Nephron (organoid): ENCODE measurements around the gene PCCA.
A peak's percentile ranks its signal among the peaks of the same experiment; 100 is the strongest.

Source experiments
- H3K27ac Mint-ChIP-seq, 3 experiments: 2 replicates each; pipeline ENCODE4 v1.8.0; 2020; ENCODE audit warnings: mixed read lengths in 3 of 3, mild to moderate bottlenecking in 2 of 3, moderate library complexity in 1 of 3
- H3K27me3 Mint-ChIP-seq: 2 replicates; pipeline ENCODE4 v1.8.0; 2021; ENCODE audit warnings: low read depth, mild to moderate bottlenecking, moderate library complexity, mixed read lengths
- H3K36me3 Mint-ChIP-seq: 2 replicates; pipeline ENCODE4 v1.8.0; 2020; ENCODE audit warnings: low read depth, mixed read lengths
- H3K4me1 Mint-ChIP-seq: 2 replicates; pipeline ENCODE4 v1.8.0; 2020; ENCODE audit warnings: mixed read lengths
- H3K4me3 Mint-ChIP-seq, 3 experiments: 2 replicates each; pipeline ENCODE4 v1.8.0; 2020; ENCODE audit warnings: mild to moderate bottlenecking in 3 of 3, mixed read lengths in 3 of 3, moderate library complexity in 2 of 3
- H3K9me3 Mint-ChIP-seq: 2 replicates; pipeline ENCODE4 v1.8.0; 2020; ENCODE audit warnings: mixed read lengths
- TF ChIP-seq, protein P1 (sequence below), 3 experiments: fragments of 200-600 bp; sonication (generic); IDR thresholded peaks; one replicate each; pipeline ENCODE4 v1.5.0; 2021; ENCODE audit warnings: antibody characterized with exemption in 3 of 3; ENCODE audit not compliant: unreplicated experiment in 3 of 3

PCCA gene

DNA sequence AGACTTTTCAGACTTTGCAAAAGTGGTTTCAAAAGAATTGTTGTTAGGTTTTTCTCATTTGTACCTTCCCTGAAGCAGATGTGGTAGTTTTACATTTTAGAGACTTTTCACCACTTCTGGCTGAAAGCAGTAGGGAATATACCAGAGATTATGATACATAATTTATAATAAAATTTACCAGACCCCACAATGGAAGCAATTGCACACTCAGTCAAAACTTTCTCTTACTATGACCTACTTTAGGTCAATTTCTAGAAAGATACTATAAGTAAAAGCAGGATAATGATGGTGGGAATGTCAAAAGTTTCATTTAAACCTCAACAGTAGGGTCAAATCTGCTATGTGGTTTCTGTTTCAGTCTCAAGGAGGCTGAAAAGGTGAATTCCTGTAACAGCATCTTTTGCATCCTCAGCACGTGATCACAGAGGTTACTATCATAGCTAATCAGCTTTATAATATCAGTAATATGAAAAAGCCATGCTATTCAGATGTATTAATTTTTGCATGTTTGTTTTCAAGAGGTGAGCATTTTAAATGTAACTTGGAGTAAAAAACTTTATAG lies 26.9 kb downstream of the PCCA start:
- peaks cover 10% of the 10 kb centered on the region for H3K9me3 Mint-ChIP-seq
- no peaks in the 10 kb centered on the region for H3K4me1 Mint-ChIP-seq
- TF ChIP-seq, protein P1, sequence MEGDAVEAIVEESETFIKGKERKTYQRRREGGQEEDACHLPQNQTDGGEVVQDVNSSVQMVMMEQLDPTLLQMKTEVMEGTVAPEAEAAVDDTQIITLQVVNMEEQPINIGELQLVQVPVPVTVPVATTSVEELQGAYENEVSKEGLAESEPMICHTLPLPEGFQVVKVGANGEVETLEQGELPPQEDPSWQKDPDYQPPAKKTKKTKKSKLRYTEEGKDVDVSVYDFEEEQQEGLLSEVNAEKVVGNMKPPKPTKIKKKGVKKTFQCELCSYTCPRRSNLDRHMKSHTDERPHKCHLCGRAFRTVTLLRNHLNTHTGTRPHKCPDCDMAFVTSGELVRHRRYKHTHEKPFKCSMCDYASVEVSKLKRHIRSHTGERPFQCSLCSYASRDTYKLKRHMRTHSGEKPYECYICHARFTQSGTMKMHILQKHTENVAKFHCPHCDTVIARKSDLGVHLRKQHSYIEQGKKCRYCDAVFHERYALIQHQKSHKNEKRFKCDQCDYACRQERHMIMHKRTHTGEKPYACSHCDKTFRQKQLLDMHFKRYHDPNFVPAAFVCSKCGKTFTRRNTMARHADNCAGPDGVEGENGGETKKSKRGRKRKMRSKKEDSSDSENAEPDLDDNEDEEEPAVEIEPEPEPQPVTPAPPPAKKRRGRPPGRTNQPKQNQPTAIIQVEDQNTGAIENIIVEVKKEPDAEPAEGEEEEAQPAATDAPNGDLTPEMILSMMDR (IDR thresholded peaks at IDR 0.05; ENCODE audit: unreplicated experiment in 3 of 3), result no peak
- no peak overlapping the region for H3K4me3 Mint-ChIP-seq
- peaks cover 70% of the 10 kb centered on the region for H3K36me3 Mint-ChIP-seq
- H3K27ac Mint-ChIP-seq, result no peak overlapping the region
- no peaks in the 10 kb centered on the region for H3K27me3 Mint-ChIP-seq

DNA sequence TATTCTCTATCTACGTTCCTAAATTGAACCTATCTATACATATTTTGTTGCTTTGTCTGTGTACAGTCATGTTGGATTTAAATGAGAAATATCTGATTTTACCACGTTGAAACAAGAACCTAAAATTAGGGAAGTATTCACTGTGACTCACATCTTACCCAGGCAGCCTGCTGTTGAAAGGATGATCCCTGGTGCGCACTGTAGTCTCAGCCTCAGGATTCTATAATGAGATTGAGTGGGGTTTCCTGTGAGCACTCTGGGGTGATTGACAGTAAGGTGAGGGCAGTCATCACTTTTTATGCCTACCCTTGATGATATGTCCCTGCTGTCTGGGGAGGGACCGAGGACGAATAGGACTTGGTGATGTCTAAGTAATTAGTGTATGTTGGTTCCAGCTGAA lies 35.4 kb downstream of the PCCA start:
- Mint-ChIP-seq H3K4me1 (no peaks in the 10 kb centered on the region), H3K27me3 (no peaks in the 10 kb centered on the region), H3K36me3 (peaks cover 53% of the 10 kb centered on the region), H3K4me3 (no peak overlapping the region), H3K9me3 (peaks cover 21% of the 10 kb centered on the region), H3K27ac (no peak overlapping the region)
- TF ChIP-seq, protein P1 (IDR thresholded peaks at IDR 0.05; ENCODE audit: unreplicated experiment in 3 of 3), result no peak

DNA sequence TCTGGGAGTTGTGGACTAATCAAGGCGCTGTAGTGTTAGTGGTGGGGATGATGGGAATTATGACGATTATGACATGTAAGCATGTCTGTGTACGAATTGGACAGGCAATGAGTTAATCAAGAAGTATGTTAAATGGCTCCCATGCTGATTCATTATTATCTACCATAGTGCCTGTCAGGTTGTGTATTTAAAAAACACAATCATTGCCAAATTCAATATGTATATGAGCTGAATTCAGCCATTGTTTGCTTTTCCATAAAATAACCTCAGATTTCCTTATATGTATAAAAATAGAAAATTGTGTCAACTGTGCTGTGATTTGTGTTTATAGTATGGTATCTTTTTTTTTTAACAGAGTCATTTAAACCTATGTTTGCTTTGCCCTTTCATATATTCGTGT lies 37.1 kb downstream of the PCCA start:
- no peak overlapping the region for H3K27ac Mint-ChIP-seq
- TF ChIP-seq, protein P1 (IDR thresholded peaks at IDR 0.05; ENCODE audit: unreplicated experiment in 3 of 3), result no peak
- H3K27me3 Mint-ChIP-seq, result no peaks in the 10 kb centered on the region
- no peaks in the 10 kb centered on the region for H3K4me1 Mint-ChIP-seq
- no peak overlapping the region for H3K4me3 Mint-ChIP-seq
- H3K9me3 Mint-ChIP-seq, result peaks cover 12% of the 10 kb centered on the region
- H3K36me3 Mint-ChIP-seq, result peaks cover 45% of the 10 kb centered on the region

GRCh38 chr13:100128373-100128772 lies 39.5 kb downstream of the PCCA start:
- Mint-ChIP-seq H3K27ac (no peak overlapping the region), H3K4me3 (no peak overlapping the region), H3K9me3 (no peaks in the 10 kb centered on the region), H3K36me3 (peaks cover 31% of the 10 kb centered on the region), H3K27me3 (no peaks in the 10 kb centered on the region), H3K4me1 (no peaks in the 10 kb centered on the region)
- TF ChIP-seq, protein P1 (IDR thresholded peaks at IDR 0.05; ENCODE audit: unreplicated experiment in 3 of 3), result no peak

DNA sequence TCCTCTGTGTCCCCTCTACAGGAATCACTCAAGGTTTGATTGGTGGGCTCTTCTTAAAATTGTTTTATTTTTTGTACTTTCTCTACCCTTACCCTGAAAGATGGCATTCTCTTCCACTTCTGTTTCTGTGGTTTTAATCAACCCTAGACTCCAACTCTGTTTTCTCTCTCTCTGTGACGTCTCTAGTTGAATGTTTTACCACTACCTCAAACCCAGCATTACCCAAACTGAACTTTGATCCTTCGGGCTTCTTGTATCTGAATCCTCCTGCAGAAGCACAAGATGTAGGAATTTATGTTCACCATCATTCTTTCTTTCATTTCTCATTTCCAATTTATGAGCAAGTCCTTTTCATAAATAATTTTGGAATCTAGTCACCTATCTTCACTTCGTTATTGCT lies 39.9 kb downstream of the PCCA start:
- Mint-ChIP-seq H3K27me3 (no peaks in the 10 kb centered on the region), H3K27ac (peak overlapping the region in 1 of 3 experiments; percentile 13), H3K4me3 (no peak overlapping the region), H3K36me3 (peaks cover 29% of the 10 kb centered on the region), H3K9me3 (no peaks in the 10 kb centered on the region), H3K4me1 (no peaks in the 10 kb centered on the region)
- TF ChIP-seq, protein P1 (IDR thresholded peaks at IDR 0.05; ENCODE audit: unreplicated experiment in 3 of 3), result no peak

DNA sequence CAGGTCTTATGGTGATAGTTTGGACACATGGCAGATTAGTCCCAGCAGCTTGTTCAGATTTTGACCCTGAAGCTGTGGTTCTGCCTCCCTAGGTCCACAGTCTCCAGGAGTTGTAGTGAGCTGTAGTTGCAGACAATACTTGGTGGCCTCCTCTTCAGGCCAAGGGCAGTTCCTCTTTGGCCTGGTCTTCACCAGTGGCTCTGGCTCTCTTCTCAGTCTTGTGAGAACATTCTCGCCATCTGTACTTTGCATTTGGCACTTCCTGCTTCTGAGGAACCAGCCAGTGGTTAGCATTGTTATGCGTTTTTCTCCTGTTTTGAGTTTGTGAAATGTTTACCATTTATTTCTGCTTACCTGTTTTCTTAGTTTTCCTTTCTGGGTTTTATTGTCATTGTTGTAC lies 40.7 kb downstream of the PCCA start:
- no peak overlapping the region for H3K27ac Mint-ChIP-seq
- no peak overlapping the region for H3K4me3 Mint-ChIP-seq
- H3K27me3 Mint-ChIP-seq, result no peaks in the 10 kb centered on the region
- H3K4me1 Mint-ChIP-seq, result no peaks in the 10 kb centered on the region
- TF ChIP-seq, protein P1 (IDR thresholded peaks at IDR 0.05; ENCODE audit: unreplicated experiment in 3 of 3), result no peak
- H3K9me3 Mint-ChIP-seq, result no peaks in the 10 kb centered on the region
- peaks cover 28% of the 10 kb centered on the region for H3K36me3 Mint-ChIP-seq
